OCI-LY1 (cell line): ENCODE results near the gene KLF17.
"Not testable (repeated sequence)": the region's sequence is repeated elsewhere in the genome, so short reads cannot be mapped to it uniquely, and the experiment has no call there.

Experiments
- H2AFZ ChIP-seq: fragments of 200-600 bp; sonication (generic), shearing (Covaris generic); 2 replicates; pipeline ENCODE4 v1.6.0; 2014; ENCODE audit warnings: antibody characterized with exemption, mild to moderate bottlenecking, low read length
- H3F3A ChIP-seq: fragments of 200-600 bp; sonication (generic), shearing (Covaris generic); 2 replicates; pipeline ENCODE4 v1.6.0; 2014; ENCODE audit warnings: mild to moderate bottlenecking, antibody characterized with exemption, low read length, moderate library complexity; ENCODE audit not compliant: insufficient read depth
- H3K27ac ChIP-seq: fragments of 200-600 bp; sonication (generic); 2 replicates; pipeline ENCODE4 v1.5.1; 2014; ENCODE audit warnings: low read length, mixed run types, mild to moderate bottlenecking, low read depth; ENCODE audit not compliant: poor library complexity, severe bottlenecking
- H3K27me3 ChIP-seq: fragments of 200-600 bp; sonication (generic); 2 replicates; pipeline ENCODE4 v1.6.0; 2014; ENCODE audit warnings: antibody characterized with exemption, mild to moderate bottlenecking, low read length, moderate library complexity; ENCODE audit not compliant: insufficient read depth
- H3K36me3 ChIP-seq: fragments of 200-600 bp; sonication (generic); 2 replicates; pipeline ENCODE4 v1.6.1; 2014; ENCODE audit warnings: mild to moderate bottlenecking, antibody characterized with exemption, low read length, moderate library complexity, mixed read lengths; ENCODE audit not compliant: insufficient read depth
- H3K4me1 ChIP-seq: fragments of 200-600 bp; sonication (generic); 2 replicates; pipeline ENCODE4 v1.5.1; 2014; ENCODE audit warnings: mild to moderate bottlenecking, low read length, moderate library complexity; ENCODE audit not compliant: insufficient read depth, severe bottlenecking
- H3K4me2 ChIP-seq: fragments of 200-600 bp; sonication (generic), shearing (Covaris generic); 2 replicates; pipeline ENCODE4 v1.6.1; 2014; ENCODE audit warnings: low read length
- H3K4me3 ChIP-seq: fragments of 200-600 bp; sonication (generic); 2 replicates; pipeline ENCODE4 v1.5.1; 2014; ENCODE audit warnings: low read length, low read depth, mild to moderate bottlenecking, mixed read lengths; ENCODE audit not compliant: poor library complexity, severe bottlenecking
- H3K79me2 ChIP-seq: fragments of 200-600 bp; shearing (Covaris generic); 2 replicates; pipeline ENCODE4 v1.6.1; 2016; ENCODE audit warnings: mixed run types, low read length, mixed read lengths; ENCODE audit not compliant: insufficient read depth
- H3K9ac ChIP-seq: fragments of 200-600 bp; sonication (generic), shearing (Covaris generic); 2 replicates; pipeline ENCODE4 v1.6.1; 2014; ENCODE audit warnings: mild to moderate bottlenecking, low read length, mixed read lengths
- H3K9me2 ChIP-seq: fragments of 200-600 bp; sonication (generic), shearing (Covaris generic); 2 replicates; pipeline ENCODE4 v1.6.1; 2014; ENCODE audit warnings: low read depth, mild to moderate bottlenecking, low read length, mixed read lengths
- H3K9me3 ChIP-seq: fragments of 200-600 bp; shearing (Covaris generic); 2 replicates; pipeline ENCODE4 v1.6.1; 2014; ENCODE audit warnings: low read length, mixed read lengths
- H4K20me1 ChIP-seq: fragments of 200-600 bp; sonication (generic), shearing (Covaris generic); 2 replicates; pipeline ENCODE4 v1.6.0; 2016; ENCODE audit warnings: mild to moderate bottlenecking, low read length; ENCODE audit not compliant: insufficient read depth
- EZH2 ChIP-seq: fragments of 200-600 bp; sonication (generic), shearing (Covaris generic); IDR thresholded peaks from 2 replicates; pipeline ENCODE4 v1.8.0; 2017; ENCODE audit warnings: borderline replicate concordance, mixed run types, mild to moderate bottlenecking, antibody characterized with exemption, low read length, moderate library complexity, mixed read lengths
- TF ChIP-seq, protein P1 (sequence below): fragments of 200-600 bp; sonication (generic), shearing (Covaris generic); IDR thresholded peaks from 2 replicates; pipeline ENCODE4 v1.5.1; 2017; ENCODE audit warnings: mild to moderate bottlenecking, antibody characterized with exemption, low read length, moderate library complexity, mixed read lengths

Gene KLF17

DNA sequence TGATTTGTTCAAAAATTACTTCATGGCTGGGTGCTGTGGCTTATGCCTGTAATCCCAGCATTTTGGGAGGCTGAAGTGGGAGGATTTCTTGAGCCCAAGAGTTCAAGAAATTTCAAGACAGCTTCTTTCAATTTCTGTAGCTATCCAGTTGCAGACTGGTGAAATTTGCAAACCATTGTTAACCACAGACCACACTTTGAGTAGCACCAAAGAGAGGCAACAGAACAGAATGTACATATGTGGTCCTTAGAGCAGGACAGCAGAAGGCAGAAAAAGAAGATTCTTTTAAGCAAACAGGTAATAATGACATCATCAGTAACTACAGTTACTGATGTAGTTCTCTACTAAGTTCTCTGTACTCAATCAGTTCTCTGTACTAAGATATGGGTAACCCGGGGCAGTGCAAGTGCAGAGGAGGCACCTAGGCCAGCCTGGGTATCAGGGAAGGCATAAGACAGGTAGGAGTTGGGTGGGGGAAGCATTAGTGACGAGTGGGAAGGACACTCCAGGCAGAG, 5.5 kb upstream of the KLF17 start:
- Histone ChIP-seq H2AFZ (no peak overlapping the region), H3K9me2 (no peaks in the 10 kb centered on the region), H3K4me2 (no peak overlapping the region), H3K27ac (no peak overlapping the region), H3K36me3 (no peaks in the 10 kb centered on the region), H3K4me3 (no peak overlapping the region), H3K9ac (no peak overlapping the region), H3K4me1 (no peaks in the 10 kb centered on the region), H3K27me3 (peaks cover 3% of the 10 kb centered on the region; the same call in 1 of the 2 replicates), H4K20me1 (no peaks in the 10 kb centered on the region), H3F3A (no peaks in the 10 kb centered on the region), H3K9me3 (no peaks in the 10 kb centered on the region), H3K79me2 (no peaks in the 10 kb centered on the region)
- no peak for TF ChIP-seq EZH2
- TF ChIP-seq, protein P1, sequence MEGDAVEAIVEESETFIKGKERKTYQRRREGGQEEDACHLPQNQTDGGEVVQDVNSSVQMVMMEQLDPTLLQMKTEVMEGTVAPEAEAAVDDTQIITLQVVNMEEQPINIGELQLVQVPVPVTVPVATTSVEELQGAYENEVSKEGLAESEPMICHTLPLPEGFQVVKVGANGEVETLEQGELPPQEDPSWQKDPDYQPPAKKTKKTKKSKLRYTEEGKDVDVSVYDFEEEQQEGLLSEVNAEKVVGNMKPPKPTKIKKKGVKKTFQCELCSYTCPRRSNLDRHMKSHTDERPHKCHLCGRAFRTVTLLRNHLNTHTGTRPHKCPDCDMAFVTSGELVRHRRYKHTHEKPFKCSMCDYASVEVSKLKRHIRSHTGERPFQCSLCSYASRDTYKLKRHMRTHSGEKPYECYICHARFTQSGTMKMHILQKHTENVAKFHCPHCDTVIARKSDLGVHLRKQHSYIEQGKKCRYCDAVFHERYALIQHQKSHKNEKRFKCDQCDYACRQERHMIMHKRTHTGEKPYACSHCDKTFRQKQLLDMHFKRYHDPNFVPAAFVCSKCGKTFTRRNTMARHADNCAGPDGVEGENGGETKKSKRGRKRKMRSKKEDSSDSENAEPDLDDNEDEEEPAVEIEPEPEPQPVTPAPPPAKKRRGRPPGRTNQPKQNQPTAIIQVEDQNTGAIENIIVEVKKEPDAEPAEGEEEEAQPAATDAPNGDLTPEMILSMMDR, result no peak

DNA sequence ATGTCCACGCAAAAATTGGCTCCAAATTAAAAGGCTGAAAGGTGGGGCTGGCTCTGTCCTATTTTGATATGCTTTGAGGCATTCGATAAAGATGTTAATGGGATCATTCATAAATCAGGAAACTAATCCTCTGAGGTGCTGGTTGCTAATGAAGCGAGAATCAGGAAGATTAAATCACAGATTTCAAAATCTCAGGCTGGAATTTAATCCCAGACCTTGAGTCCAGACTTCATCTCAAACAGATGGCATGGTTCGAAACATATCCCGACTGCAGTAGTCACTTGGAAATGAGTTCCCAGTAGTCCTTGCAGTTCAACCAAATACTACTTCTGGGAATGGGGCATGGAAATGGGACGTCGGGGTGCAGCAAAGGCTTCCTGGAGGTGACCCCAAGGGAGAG, 4.5 kb upstream of the KLF17 start:
- no peak overlapping the region for H3K9ac ChIP-seq
- H3K27me3 ChIP-seq, result peaks cover 3% of the 10 kb centered on the region; the same call in 1 of the 2 replicates
- no peaks in the 10 kb centered on the region for H3K4me1 ChIP-seq
- H3K4me3 ChIP-seq, result no peak overlapping the region
- no peaks in the 10 kb centered on the region for H3K9me3 ChIP-seq
- H3K9me2 ChIP-seq, result no peaks in the 10 kb centered on the region
- H3K4me2 ChIP-seq, result no peak overlapping the region
- no peak overlapping the region for H2AFZ ChIP-seq
- TF ChIP-seq, protein P1, result no peak
- TF ChIP-seq EZH2, result no peak
- H3F3A ChIP-seq, result no peaks in the 10 kb centered on the region
- no peak overlapping the region for H3K27ac ChIP-seq
- H3K79me2 ChIP-seq, result no peaks in the 10 kb centered on the region
- no peaks in the 10 kb centered on the region for H3K36me3 ChIP-seq
- no peaks in the 10 kb centered on the region for H4K20me1 ChIP-seq

DNA sequence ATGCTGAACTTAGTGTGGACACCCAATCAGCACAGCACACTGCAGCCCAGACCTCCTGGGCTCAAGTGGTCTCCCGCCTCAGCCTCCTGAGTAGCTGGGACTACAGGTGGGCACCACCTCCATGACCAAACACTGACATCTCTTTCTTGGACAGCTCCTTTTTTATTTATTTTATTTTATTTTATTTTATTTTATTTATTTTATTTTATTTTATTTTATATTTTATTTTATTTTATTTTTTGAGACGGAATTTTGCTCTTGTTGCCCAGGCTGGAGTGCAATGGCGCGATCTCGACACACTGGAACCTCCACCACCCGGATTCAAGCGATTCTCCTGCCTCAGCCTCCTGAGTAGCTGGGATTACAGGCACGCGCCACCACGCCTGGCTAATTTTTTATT, 1.3 kb upstream of the KLF17 start:
- not testable (repeated sequence) for H3K4me2 ChIP-seq, H3K9ac ChIP-seq, H4K20me1 ChIP-seq, H3K27ac ChIP-seq, H3K4me1 ChIP-seq, H3K27me3 ChIP-seq, H3K4me3 ChIP-seq, H3F3A ChIP-seq, H3K9me3 ChIP-seq, H3K36me3 ChIP-seq, H3K79me2 ChIP-seq, H3K9me2 ChIP-seq, H2AFZ ChIP-seq

DNA sequence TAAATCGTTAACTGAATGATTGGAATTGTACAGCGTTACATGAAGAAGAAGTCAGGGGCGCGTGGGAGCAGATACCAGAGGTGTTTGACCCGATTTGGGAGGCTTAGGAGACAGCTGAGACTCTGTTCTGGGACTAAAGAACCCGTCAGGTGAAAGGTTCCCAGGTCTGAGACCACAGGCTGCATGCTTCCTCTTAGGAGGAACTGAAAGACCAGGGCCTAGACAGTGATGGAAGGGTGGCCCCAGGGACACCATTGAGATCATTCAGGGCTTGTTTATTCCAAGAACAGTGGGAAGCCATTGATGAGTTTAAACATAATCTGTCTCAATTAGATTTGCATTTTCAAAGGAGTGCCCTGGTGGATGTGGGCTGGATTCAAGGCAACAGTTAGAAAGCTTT, 904 bp downstream of the KLF17 start:
- H2AFZ ChIP-seq, result no peak overlapping the region
- H3K4me2 ChIP-seq, result no peak overlapping the region
- H3K27ac ChIP-seq, result no peak overlapping the region
- H3K9ac ChIP-seq, result no peak overlapping the region
- H3F3A ChIP-seq, result no peaks in the 10 kb centered on the region
- H3K27me3 ChIP-seq, result peaks cover 3% of the 10 kb centered on the region; the same call in 1 of the 2 replicates
- no peak for TF ChIP-seq EZH2
- TF ChIP-seq, protein P1, result no peak
- no peaks in the 10 kb centered on the region for H3K36me3 ChIP-seq
- no peak overlapping the region for H3K4me3 ChIP-seq
- H4K20me1 ChIP-seq, result no peaks in the 10 kb centered on the region
- H3K9me3 ChIP-seq, result no peaks in the 10 kb centered on the region
- H3K4me1 ChIP-seq, result no peaks in the 10 kb centered on the region
- H3K9me2 ChIP-seq, result no peaks in the 10 kb centered on the region
- H3K79me2 ChIP-seq, result no peaks in the 10 kb centered on the region
